Measurements from ENCODE around the gene CHRNB1.

DNA sequence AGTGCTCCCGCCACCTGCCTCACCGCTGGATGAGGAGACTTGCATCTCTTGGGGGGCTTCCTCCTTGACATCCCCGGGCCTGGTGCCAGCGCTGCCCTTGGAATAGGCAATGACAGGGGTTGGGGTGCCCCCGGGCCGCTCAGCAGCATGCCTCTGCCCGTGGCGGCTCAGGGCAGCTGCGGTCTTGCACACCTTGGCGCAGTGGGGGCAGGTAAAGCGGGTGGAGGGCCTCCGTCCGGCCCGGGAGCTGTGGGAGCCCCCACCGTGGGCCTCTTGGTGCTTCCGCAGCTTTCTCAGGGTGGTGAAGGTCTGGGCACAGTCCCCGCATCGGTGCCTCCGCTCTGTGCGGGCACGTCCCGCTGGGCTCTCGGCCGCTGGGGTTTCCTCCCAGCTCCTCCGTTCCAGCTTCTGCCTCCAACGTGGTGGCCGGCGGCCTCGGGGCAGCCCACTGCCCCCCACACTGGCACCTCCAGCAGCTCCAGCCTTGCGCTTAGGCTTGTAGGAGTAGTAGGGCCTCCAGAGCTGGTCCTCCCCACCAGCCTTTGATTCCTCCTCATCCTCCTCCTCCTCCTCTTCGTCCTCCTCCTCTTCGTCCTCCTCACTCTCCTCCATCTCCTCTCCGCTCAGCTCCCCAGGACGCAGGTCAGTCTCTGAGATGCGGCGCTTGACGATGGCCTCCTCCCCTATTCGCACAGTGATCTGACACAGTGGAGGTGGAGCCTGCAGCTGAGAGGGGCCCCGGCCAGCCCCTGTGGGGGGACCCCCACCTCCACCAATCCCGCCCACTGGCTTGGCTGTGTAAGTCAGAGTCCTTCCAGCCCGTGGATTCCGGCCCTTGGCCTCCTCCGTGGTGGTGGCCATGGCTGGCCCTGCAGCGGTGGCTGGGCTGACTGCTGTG, 17.9 kb downstream of the CHRNB1 start:
- TF ChIP-seq, protein P1, sequence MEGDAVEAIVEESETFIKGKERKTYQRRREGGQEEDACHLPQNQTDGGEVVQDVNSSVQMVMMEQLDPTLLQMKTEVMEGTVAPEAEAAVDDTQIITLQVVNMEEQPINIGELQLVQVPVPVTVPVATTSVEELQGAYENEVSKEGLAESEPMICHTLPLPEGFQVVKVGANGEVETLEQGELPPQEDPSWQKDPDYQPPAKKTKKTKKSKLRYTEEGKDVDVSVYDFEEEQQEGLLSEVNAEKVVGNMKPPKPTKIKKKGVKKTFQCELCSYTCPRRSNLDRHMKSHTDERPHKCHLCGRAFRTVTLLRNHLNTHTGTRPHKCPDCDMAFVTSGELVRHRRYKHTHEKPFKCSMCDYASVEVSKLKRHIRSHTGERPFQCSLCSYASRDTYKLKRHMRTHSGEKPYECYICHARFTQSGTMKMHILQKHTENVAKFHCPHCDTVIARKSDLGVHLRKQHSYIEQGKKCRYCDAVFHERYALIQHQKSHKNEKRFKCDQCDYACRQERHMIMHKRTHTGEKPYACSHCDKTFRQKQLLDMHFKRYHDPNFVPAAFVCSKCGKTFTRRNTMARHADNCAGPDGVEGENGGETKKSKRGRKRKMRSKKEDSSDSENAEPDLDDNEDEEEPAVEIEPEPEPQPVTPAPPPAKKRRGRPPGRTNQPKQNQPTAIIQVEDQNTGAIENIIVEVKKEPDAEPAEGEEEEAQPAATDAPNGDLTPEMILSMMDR (IDR thresholded peaks at IDR 0.05) = no peak
- no peak for TF ChIP-seq EP300 (IDR thresholded peaks at IDR 0.05)
- TF ChIP-seq POLR2AphosphoS5 (IDR thresholded peaks at IDR 0.05) = no peak
